ENCODE data around the gene NHEJ1.

- TF ChIP-seq, protein P1, sequence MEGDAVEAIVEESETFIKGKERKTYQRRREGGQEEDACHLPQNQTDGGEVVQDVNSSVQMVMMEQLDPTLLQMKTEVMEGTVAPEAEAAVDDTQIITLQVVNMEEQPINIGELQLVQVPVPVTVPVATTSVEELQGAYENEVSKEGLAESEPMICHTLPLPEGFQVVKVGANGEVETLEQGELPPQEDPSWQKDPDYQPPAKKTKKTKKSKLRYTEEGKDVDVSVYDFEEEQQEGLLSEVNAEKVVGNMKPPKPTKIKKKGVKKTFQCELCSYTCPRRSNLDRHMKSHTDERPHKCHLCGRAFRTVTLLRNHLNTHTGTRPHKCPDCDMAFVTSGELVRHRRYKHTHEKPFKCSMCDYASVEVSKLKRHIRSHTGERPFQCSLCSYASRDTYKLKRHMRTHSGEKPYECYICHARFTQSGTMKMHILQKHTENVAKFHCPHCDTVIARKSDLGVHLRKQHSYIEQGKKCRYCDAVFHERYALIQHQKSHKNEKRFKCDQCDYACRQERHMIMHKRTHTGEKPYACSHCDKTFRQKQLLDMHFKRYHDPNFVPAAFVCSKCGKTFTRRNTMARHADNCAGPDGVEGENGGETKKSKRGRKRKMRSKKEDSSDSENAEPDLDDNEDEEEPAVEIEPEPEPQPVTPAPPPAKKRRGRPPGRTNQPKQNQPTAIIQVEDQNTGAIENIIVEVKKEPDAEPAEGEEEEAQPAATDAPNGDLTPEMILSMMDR (conservative IDR thresholded peaks at IDR 0.05 in 1 of 2, IDR thresholded peaks at IDR 0.05 in 1 of 2; ENCODE audit: low read depth in 1 of 2, low read length in 2 of 2): no peak
- TF ChIP-seq EZH2 (IDR thresholded peaks at IDR 0.05; ENCODE audit: low read length, missing control alignments): no peak
These were observed 75.8 kb downstream of the NHEJ1 start for GRCh38 chr2:219084791-219085190.

Data from fibroblast of lung (primary cell).